Ovary (tissue), 3 donors: ENCODE measurements around the gene BRD7.

Experiments
- POLR2A ChIP-seq: fragments of 450-650 bp; IDR thresholded peaks from one replicate; pipeline ENCODE4 v1.6.1; 2017; ENCODE audit warnings: antibody characterized with exemption, mild to moderate bottlenecking, moderate library complexity
- TF ChIP-seq, protein P1 (sequence below), 3 donors: fragments of 450-650 bp in 2 of 3; fragments of 200-600 bp in 1 of 3; IDR thresholded peaks; one replicate each; pipeline versions ENCODE4 v1.5.1 to v1.8.0; 2016 to 2022; ENCODE audit warnings: antibody characterized with exemption in 3 of 3, mild to moderate bottlenecking in 1 of 3
- donor health status: DM: no; HTN: no; CAD: no.

DNA sequence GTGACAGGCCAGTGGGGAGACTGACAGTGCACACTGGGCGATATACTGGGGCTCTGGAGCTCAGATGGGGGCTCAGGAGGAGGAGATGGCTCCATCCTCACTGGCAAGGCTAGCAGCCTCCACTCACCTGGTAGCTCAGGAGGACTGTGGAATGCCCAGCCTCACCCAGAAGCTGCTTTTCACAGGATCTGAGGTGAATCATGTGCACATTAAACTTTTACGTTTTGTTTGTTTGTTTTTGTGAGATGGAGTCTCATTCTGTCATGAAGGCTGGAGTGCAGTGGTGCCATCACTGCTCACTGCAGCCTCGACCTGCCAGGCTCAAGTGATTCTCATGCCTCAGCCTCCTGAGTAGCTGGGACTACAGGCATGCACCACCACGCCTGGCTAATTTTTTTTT lies 73.8 kb downstream of the BRD7 start:
- no peak for TF ChIP-seq POLR2A
- TF ChIP-seq, protein P1, sequence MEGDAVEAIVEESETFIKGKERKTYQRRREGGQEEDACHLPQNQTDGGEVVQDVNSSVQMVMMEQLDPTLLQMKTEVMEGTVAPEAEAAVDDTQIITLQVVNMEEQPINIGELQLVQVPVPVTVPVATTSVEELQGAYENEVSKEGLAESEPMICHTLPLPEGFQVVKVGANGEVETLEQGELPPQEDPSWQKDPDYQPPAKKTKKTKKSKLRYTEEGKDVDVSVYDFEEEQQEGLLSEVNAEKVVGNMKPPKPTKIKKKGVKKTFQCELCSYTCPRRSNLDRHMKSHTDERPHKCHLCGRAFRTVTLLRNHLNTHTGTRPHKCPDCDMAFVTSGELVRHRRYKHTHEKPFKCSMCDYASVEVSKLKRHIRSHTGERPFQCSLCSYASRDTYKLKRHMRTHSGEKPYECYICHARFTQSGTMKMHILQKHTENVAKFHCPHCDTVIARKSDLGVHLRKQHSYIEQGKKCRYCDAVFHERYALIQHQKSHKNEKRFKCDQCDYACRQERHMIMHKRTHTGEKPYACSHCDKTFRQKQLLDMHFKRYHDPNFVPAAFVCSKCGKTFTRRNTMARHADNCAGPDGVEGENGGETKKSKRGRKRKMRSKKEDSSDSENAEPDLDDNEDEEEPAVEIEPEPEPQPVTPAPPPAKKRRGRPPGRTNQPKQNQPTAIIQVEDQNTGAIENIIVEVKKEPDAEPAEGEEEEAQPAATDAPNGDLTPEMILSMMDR (IDR thresholded peaks at IDR 0.05): no peak
